Transverse colon (tissue), 3 donors: ENCODE measurements around the gene FSCN2.

Source experiments
- EP300 ChIP-seq: sonication (generic); formaldehyde crosslinking; IDR thresholded peaks from one replicate; pipeline ENCODE4 v1.6.1; 2017; ENCODE audit warnings: antibody characterized with exemption, low read depth
- TF ChIP-seq, protein P1 (sequence below), 5 experiments: fragments of 200-600 bp in 3 of 5; fragments of 450-650 bp in 2 of 5; sonication (generic) in 3 of 5; IDR thresholded peaks; 1 replicate in 2 of 5; 2 replicates in 3 of 5; pipeline ENCODE4 v1.5.1; 2016 to 2017; ENCODE audit warnings: antibody characterized with exemption in 5 of 5, inconsistent platforms in 3 of 5, mild to moderate bottlenecking in 2 of 5, moderate library complexity in 1 of 5

DNA sequence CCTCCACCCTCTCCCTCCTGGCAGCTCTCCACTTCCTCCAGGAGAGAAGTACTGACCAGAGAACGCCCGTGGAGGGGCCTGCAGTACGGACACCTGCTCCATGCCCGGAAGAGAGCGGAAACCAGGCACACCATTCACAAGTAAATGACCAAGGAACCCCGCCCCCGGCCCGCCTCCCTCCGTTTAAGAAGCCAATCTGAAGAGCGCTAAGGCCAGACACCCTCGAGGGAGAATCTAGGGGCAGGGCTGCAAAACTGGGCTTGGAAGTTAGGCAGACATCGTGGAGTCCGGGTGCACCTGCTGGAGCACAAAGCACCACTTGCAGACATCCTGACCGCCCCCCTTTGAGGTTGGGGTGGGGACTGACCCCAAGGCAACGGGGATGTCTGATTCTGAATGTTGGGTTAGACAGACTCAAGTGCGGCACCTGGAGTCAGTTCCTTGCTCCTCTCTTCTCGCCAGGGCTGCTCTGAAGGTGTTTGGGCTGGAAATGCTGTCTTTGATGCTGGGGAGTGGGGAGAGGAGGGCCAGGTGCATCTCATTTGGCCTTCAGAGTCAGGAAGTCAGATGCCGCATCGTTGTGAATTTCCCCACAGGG is 24.9 kb downstream of the FSCN2 start:
- TF ChIP-seq, protein P1, sequence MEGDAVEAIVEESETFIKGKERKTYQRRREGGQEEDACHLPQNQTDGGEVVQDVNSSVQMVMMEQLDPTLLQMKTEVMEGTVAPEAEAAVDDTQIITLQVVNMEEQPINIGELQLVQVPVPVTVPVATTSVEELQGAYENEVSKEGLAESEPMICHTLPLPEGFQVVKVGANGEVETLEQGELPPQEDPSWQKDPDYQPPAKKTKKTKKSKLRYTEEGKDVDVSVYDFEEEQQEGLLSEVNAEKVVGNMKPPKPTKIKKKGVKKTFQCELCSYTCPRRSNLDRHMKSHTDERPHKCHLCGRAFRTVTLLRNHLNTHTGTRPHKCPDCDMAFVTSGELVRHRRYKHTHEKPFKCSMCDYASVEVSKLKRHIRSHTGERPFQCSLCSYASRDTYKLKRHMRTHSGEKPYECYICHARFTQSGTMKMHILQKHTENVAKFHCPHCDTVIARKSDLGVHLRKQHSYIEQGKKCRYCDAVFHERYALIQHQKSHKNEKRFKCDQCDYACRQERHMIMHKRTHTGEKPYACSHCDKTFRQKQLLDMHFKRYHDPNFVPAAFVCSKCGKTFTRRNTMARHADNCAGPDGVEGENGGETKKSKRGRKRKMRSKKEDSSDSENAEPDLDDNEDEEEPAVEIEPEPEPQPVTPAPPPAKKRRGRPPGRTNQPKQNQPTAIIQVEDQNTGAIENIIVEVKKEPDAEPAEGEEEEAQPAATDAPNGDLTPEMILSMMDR (IDR thresholded peaks at IDR 0.05) = no peak
- TF ChIP-seq EP300 = no peak
